ENCODE results near the gene APOF.
"Not testable (repeated sequence)": the region's sequence is repeated elsewhere in the genome, so short reads cannot be mapped to it uniquely, and the experiment has no call there.

APOF gene

GRCh38 chr12:56330936-56331490 is 31.6 kb downstream of the APOF start:
- no peak for DNase-seq

DNA sequence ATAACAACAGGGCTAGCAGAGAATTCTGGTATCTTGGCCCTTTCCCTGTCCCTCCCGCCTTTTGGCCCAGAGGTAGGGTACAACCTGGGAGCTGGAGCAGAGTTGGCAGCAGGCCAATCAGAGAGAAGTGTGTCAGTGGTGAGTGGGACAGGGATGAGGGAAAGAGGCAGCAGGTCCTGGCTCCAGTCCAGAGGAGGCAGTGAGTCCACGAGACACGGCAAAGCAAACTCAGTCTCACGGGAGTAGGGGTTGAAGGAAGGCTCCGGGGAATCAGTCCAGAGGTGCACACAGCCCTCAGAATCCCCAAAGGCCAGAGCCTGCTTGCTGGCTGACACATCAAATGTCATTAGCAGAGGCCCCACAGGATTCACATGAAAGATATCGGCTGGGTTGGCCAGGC is 36.1 kb downstream of the APOF start:
- no peak for DNase-seq

- DNase-seq = no peak
These were observed 36.5 kb downstream of the APOF start for GRCh38 chr12:56326126-56326525.

- no peak for DNase-seq
These were observed 38.5 kb downstream of the APOF start for GRCh38 chr12:56324206-56324605.

GRCh38 chr12:56321610-56322009 is 41.0 kb downstream of the APOF start:
- not testable (repeated sequence) for DNase-seq

DNA sequence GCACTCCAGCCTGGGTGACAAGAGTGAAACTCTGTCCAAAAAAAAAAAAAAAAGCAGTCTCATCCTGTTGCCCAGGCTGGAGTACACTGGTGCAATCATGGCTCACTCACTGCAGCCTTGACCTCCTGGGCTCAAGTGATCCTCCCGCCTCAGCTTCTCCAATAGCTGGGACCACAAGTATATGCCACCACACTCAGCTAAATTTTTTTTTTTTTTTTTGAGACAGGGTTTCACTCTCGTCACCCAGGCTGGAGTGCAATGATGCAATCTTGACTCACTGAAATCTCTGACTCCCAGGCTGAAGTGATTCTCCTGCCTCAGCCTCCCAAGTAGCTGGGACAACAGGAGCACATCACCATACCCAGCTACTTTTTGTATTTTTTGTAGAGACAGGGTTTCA is 41.6 kb downstream of the APOF start:
- DNase-seq = no peak

GRCh38 chr12:56317675-56318074 is 45.0 kb downstream of the APOF start:
- DNase-seq = no peak

DNA sequence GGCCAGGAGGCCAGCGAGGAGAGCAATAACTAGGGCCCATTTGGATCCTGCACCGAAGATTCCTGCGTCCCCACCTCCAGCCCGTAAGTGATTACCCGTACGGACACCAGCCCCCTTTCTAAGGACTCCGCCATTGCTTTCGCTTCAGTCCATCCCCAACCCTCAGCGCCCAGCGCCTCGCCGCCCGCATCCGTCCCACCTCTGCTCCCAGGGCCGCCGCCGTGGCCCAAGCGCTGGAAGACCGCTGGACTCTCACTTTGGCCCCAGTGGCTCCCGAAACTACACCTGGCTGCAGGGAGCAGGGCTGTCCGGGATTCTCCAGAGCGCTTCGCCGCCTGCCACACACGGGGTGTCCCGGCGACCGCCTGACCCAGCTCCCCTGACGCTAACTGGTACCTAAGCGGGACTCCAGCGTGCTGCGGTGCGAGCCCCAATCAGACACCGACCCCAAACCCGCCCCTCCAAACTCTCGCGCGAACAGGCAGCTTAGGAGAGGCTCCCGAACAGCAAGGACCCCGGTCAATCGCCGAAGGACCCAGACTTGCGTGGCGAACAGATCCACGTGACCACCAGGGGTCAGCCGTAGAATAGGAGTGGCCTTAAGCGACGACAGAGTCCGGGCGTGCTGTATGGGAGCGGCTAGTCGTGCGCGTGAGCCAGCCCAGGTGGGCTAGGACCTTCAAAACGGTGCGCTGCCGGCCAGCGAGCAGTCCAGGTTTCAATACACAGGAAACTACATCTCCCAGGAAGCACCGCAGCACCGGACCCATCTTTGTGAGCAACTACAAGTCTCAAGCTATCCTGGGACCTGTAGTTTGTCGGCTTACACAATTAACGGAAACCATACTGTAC is 46.8 kb downstream of the APOF start, which contains the start of gene CNPY2:
Gene CNPY2, minus strand, starts transcription at position 367 of the 852 bp plus-strand sequence. CDS start 771 bp downstream, outside the sequence.
- peak; percentile 80 for DNase-seq

DNA sequence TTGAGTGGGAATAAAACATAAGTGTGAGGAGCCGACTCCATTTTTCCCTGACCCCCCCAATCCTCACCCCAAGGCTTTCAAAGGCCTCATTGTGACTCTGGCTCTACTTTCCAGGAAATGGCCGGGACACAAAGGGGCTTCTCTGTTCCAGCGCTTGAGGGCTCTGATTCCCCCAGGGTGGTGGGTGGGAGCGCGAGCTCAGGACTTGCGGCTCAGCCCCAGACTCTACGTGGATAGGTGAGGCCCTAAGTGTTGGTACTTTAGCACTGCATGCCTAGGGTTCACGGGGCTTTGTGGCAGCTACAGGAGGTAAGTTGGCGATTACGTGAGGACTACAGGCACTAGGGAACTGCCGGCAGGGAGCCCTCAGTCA is 47.4 kb downstream of the APOF start:
- no peak for DNase-seq

DNA sequence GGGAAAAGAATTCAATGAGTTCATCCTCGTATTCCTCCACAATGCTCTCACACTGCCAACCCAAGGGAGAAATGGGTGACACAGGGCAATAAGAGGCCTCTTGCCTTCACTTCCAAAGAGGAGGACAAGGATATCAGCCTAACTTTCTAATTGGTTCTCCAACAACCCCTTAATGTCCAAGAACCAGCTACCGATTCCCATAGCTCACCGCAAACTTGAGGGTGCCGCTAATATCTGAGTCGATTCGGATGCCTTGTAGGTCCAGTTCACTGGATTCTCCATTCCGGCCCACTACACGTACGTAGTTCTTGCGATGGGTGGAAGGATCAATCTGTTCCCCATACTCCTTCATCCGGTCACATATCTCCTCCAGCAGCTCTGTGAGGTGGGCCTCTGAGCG is 51.7 kb downstream of the APOF start:
- no peak for DNase-seq

All from activated gamma-delta T cell (primary cell).